Amygdala (tissue), 56 donors: Measurements from ENCODE around the gene TTLL11.
A peak's percentile ranks its signal among the peaks of the same experiment; 100 is the strongest.

Experiments used
- DNase-seq, 56 donors: peaks; one replicate each; lab custom pipeline; 2025; lab: John Stamatoyannopoulos, UW

The TTLL11 gene

DNA sequence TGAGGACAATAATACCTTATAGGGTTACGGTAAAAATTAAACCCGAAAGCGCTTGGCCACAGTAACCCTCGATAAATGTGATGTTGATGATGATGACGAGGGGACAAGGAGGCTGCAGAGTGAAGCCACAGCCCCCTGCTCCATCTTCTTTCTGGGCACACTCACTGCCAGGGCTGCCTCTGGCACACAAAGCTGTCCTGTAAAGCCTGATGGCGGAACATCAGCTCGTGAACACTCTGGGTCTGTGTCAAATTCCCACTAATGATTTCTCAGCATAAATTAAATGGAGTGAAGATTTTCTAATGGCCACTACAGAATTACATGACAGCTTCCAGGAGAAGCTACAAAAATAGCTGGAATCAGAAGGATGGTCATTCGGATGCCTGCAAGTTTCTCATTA is 142.2 kb downstream of the TTLL11 start:
- DNase-seq = no peak

DNA sequence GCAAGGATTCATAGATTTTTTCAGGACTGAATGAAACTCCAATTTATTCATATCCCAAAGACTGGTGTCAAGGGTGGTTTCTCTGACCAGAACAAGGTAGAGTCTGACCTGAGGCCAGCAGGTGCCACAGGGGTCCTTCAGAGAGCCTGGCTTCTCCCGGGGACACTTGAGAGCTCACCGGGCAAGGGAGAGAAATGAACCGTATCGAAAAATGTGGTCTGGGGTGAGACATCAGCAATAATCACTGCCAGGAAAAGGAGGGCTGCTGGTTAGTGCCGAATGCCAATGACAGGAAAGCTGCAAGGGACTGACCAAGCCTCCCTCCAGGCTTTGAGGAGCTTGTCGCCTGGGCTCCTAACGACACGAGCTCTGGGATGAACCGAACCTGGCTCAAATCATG is 142.7 kb downstream of the TTLL11 start:
- DNase-seq = no peak

DNA sequence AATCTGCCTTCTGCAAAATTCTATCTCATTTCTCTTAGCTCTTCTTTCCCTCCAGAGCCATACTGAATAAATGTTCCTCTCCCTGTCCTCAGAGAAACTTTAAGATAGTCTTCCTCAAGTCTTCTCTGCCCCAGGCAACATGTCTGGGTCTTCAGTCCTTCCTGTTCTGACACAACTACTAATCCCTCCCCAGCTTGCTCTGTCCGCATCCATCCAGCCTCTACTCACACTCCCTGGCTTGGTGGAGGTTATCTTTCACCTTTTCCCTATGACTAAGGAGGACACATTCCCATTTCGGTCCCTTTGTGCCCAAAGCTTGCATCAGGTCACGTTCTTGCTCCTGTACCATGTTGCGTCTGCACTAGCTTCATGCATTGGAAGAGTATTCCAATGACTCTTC is 143.3 kb downstream of the TTLL11 start:
- no peak for DNase-seq

DNA sequence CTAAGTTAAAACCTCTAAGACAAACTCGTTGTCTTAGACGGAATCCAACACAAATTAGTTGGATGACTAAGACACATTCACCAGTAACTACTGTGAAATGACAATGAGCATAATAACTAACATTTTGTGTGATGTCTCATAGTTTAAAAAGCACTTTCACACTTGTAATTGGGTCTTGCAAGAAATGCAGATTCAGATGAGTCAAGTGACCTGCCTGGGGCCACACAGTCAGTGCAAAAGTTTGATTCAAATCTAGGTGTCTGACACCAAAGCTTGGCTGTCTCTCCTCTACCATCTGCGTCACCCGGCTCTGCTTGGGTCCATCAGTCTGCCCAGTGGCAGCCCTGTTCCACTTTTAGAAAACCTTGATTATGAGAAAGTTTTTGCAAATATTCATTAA is 143.7 kb downstream of the TTLL11 start:
- DNase-seq = no peak

DNA sequence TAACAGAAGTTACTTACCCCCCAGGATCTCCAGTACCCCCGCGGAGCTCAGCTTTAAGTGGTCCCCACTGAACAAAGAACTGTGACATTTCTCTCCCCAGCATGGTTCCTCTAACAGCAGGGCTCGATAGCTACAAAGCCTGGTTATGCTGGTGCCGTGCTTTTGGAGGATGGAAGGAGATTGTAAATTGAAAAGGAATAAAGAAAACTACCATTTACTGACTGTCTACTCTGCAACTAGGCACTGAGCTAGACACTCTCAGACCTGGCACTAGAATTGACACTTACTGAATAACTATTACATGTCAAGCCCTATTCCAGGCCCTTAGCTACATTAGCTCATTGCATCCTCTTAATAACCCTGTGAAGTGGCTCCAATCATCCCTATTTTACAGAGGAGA is 145.3 kb downstream of the TTLL11 start:
- DNase-seq = no peak

DNA sequence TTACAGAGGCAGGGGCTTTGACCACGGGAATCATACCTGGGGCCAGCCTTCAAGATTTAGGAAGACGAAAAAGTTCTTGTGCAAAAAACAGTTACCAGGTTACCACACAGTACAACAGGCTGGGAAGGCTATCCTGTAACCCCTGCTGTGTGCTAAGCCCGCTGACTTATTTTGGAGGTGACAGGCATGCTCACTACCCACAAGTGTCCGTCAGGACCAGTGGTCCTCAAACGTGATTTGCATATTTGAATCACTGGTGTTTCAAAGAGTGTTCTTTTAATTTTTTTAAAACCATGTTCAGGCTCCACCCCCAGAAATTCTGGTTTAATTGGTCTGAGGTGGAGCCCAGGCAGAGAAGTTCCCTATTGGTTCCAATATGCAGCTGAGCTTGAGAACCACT is 146.6 kb downstream of the TTLL11 start:
- DNase-seq = no peak

DNA sequence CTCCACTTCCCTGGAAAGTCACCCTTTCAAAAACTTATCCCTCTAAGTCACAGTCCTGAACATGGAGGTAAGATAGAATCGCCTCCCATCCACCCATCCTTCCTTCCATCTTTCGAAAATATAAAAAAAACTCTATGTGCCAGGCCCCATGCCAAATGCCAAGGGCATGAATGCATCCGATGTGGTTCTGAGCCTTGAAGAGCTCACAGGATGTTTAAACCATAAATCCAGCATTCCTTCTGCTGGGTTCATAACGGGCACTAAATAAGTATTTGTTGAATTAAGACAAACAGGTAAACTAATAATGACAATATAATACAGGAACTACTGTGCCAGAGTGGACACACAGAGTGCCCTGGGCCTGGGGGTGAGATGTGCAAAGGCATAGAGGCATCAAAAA is 147.3 kb downstream of the TTLL11 start:
- no peak for DNase-seq

DNA sequence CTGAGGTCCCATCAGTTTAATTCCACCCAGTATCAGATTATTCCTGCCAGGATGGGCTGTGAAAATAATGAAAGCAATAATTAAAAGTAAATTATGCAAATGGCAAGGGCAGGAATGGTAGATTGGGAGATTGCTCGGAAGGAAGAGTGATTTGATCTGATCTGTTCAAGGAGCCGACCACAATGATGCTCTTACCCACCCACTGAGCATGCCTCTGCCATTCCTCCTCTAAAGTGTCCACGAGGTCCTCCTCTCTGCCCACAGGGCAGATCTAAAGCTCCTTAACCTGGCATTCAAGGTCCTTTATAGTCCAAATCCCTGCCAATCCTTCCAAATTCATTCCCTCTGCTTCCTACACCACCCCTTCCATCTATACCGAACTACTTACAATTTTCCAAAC is 147.8 kb downstream of the TTLL11 start:
- no peak for DNase-seq

DNA sequence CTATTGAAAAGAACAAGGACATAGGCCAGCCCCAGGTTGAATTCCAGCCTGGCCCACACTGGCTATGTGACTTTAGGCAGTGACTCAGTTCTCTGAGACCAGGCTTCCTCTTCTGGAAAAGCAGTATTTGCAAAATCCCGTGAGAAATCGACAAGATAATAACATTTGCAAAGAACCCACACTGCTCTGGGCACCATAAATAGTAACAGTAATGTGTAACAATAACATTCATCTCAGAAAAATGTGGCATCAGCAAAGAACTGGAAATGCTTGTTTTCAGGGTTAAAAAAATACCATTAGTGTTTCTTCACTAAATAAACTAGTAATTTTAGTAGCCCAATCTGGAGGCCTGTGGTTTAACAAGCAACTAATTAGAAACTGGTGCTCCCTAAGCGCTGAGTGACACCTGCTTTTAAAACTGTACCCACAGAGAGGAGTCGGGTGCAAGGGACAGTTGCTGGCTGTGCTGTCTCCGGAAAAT is 148.4 kb downstream of the TTLL11 start:
- no peak for DNase-seq

GRCh38 chr9:121943463-121943862 is 149.6 kb downstream of the TTLL11 start:
- DNase-seq = no peak

DNA sequence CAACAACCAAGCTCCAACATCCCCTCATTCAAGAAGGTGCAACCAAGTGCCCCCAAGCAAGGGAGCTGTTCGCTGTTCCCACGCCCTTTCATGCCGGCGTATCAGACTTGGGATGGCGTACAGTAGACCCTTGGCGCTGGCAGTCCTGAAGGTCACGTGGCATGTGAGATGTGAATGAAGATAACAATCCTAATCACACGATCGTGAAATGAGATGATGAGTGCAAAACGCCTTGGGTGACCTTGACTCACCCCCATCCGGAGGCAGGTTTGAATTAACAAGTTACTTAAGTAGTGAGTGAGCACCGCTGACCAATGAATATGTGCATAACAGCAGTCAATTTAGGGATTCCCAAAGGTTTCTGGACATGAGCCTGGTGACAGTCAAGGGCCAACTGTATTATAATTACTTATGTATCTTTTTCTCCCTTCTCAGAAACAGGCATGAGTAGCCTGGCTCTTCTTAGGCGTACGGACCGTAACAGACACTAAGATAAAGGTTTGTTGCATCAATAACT is 150.2 kb downstream of the TTLL11 start:
- DNase-seq = no peak

DNA sequence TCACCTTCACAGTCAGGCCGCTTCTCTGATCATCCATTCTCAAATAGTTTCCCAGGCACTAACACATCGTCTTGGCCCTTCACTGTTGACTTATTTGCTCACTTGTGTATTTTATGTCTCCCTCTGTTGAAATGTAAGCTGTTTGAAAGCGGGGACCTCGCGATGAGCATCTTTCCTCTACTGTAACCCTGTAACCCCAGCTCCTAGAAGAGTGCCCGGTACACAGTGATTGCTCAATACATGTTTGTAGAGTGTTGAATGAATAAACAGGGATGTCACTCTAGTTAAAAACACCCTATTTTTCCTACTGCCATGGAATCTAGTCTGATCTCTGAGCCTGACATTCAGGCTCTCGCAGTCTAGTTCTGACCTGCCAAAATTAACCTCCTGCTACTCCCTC is 150.8 kb downstream of the TTLL11 start:
- DNase-seq = no peak

DNA sequence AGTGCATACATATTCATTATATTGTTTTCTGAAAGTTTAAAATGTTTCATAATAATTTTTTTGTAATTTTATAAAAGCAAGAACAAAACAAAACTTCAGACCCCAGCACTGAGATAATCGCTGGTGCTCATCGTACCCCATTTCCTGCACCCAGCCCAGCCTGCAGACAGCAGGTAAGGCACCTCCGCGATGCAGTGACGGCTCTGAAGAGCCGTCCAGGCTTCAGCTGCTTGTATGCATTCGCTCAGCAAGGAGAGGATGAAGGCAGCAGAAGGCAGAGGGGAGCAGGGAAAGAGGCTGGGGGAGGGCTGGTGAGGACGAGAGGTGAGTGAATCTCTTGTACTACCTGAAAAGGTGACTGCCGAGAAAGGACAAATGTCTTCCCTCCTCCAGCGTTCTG is 153.5 kb downstream of the TTLL11 start:
- no peak for DNase-seq

DNA sequence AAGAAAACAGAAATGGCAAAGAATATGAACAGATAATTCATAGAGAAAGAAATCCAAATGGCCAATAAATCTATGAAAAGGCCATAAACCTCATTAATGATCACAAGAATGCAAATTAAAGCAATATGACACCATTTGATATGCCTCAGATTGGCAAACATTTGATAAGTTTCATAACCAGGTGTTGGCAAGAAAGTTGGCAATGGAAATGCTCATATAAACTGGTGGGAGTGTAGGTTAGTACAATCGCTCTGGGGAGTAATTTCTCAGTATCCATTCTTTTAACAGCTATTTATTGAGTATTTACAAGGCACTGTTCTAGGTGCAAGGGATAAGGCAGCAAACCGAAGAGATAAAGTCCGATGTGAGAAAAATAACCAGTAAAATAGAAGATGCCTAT is 154.5 kb downstream of the TTLL11 start:
- no peak for DNase-seq

GRCh38 chr9:121937240-121937639 is 155.9 kb downstream of the TTLL11 start:
- DNase-seq = no peak

- DNase-seq = no peak
These were observed 157.4 kb downstream of the TTLL11 start for GRCh38 chr9:121935739-121936138.

- DNase-seq = no peak
These were observed 162.2 kb downstream of the TTLL11 start for GRCh38 chr9:121930956-121931355.

GRCh38 chr9:121929893-121930875 is 162.9 kb downstream of the TTLL11 start:
- DNase-seq = no peak

DNA sequence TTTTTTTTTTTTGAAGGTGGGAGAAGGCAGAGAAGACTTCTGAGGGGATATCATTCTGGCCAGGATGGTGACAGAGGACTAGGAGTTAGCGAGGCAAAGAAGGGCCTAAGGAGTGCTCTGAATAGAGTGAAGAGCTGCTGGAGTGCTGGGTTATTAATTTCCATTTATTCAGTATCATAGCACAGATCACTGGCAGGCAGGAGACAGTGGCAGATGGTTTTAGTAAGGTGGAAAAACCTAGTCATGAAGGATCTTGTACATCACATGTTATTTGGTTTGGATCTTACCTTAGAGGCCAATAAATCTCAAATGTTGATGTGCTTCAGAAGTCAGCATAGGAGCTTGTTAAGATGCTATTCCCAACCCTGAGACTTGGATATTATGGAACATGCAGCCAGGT is 165.5 kb downstream of the TTLL11 start:
- DNase-seq = no peak

DNA sequence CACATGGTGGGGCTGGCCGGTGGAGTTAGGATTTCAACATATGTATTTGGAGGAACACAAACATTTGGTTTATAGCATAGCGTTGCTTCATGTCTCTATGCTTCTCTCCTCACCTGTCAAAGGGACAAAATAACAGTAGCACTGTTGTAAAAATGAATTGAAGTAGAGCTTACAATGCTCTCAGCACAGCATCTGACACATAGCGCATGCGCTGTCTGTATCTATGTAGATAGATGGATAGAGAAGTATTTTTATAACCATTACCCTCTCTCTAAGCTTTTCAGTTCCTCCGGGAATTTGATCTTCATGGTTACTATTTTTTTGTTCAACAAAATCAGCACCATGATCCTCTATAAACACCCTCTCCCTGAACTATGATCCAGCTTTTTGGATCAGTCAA is 166.0 kb downstream of the TTLL11 start:
- DNase-seq = no peak

GRCh38 chr9:121926351-121926801 is 166.7 kb downstream of the TTLL11 start:
- DNase-seq = peak in 28 of 56 donors; percentile 3 to 61 (median 24)

GRCh38 chr9:121925935-121926334 is 167.2 kb downstream of the TTLL11 start:
- DNase-seq = no peak
